Skeletal muscle cell (primary cell): ENCODE results near the gene STARD3.

Experiments
- DNase-seq: peaks from one replicate; pipeline ENCODE4 v3.0.0-alpha.2; 2010; ENCODE audit warnings: low read depth
- H3K4me3 ChIP-seq: 2 replicates; pipeline ENCODE4 v1.5.1; 2011; ENCODE audit warnings: low read depth, mild to moderate bottlenecking, control low read depth, low read length, moderate library complexity

The STARD3 gene

DNA sequence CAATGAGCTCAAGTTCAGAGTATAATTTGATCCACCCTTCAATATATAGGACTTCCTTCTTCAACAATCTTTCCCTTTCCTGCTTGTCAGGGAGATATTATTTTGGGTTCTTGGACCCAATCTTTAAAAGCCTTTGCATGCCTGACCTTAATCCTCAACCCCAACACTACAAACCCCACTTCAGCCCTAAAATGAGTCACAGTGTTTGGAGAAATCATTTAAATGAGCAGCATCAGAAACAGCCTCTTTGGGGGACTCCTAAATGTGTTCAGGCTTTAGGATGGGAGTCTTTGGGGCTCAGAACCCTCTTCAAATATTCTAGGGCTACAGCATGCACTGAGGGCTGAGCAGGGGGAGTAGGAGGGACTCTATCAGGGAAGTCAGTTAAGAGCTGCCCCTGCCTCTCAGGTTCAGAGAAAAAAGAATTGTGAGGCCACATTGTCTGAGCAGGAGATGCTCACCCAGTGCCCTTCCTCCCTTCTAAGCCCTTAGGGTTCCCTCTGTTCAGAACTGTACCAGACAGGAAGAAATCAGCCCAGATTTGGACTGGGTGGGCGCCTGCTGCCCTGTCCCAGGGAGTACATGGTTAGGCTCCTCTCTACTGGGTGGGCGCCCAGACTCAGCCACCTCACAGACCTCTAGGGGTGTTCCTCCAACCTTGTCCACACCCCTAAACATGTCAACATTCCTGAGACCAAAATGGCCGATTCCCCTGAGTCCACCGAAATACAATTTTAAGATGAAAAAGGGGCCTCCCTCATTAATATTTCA lies 34.2 kb upstream of the STARD3 start:
- H3K4me3 ChIP-seq, result no peak overlapping the region
- DNase-seq, result no peak

DNA sequence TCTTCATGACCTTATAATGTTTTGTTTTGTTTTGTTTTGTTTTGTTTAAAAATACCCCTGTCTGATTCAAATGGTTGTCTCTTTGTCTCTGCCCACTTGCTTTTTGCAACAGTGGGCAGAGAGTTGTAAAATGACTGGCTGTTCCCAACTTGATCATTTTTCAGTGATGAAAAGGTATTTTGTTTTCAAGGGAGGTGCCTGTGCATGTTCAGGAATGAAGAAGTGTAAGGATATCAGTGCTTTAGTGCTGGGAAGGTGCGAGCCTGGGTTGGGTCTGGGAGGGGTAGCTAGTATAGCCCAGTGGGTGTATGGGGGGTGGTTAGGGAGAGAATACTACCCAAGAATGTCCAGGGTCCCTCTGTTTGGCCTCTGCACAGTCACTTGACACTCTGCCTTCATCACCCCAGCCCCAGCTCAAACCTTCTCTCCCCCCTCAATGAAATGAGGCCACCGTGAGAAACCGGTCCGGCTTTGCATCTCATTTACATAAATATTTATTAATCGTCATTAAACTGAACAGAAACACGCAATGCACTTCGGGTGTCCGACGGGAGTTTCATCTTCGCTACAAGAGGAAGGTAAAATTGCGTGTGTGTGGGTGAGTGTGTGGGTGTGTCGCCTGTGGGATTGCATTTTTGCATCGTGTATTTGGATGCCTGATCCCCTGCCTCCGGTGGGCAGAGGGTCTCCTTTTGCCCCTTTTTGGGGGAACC lies 33.5 kb upstream of the STARD3 start:
- H3K4me3 ChIP-seq, result no peak overlapping the region
- no peak for DNase-seq

DNA sequence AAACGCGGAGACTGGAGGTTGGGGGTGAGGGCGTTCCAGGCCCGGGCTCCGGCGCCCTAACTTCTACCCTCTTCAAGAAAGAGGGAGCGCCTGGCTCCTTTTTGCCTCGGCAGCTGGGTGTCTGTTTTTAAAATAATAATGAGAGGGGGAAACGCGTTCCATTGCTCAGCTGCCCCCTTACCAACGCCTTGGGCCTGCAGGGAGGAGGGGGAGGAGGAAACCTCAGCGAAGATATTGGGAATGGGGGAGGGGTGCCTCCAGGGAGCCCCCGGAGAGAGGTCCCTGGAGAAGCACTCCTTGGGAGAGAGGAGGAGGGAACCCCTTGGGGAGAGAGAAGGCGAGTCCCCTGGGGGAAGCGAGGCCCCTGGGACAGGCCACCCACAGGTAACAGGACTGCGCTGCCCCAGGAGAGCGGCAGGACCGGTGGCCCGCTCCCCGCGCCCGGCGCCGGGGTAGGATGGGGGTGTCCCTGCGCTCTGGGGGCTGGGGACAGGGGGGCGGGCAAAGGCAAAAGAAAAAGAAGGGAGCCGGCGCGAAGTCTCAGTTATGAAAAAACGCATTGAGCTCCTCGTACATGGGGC lies 31.9 kb upstream of the STARD3 start:
- DNase-seq, result no peak
- no peak overlapping the region for H3K4me3 ChIP-seq

DNA sequence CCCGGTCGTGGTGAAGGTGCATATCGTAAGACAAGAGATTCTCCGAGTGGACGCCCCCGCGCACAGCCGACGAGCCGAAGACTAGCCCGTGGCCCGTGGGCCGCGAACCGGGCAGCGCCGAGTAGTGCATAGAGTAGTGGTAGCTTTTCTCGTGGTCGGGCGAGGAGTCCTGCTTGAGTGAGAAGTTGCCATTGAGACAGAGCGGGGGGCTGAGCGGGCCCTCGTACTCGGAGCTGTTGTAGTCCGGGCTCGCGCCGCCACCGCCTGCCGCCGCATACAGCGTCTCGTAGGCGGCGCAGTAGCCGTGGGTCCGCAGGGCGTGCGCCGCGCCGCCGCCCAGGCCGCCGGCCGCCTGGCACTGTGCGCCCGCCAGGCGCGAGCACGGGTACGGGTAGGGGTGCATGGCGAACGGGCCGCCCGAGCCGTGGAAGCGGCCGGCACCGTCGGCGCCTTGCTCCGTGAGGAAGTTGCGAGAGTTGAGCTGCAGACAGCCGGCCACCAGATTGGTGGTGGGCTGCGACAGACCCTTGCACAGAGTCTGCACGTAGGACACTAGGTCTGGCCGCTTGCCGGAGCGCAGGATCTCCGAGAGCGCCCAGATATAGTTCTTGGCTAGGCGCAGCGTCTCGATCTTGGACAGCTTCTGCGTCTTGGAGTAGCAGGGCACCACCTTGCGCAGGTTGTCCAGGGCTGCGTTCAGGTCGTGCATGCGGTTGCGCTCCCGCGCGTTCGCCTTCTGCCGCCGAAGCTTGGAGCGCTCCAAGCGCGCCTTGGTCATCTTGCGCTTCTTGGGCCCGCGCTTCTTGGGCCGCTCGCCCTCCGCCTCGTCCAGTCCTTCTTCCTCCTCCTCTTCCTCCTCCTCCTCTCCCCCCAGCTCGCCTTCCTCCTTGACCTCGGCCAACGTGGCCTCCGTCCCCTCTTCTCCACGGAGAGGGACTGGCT lies 31.2 kb upstream of the STARD3 start:
- DNase-seq, result no peak
- no peak overlapping the region for H3K4me3 ChIP-seq

DNA sequence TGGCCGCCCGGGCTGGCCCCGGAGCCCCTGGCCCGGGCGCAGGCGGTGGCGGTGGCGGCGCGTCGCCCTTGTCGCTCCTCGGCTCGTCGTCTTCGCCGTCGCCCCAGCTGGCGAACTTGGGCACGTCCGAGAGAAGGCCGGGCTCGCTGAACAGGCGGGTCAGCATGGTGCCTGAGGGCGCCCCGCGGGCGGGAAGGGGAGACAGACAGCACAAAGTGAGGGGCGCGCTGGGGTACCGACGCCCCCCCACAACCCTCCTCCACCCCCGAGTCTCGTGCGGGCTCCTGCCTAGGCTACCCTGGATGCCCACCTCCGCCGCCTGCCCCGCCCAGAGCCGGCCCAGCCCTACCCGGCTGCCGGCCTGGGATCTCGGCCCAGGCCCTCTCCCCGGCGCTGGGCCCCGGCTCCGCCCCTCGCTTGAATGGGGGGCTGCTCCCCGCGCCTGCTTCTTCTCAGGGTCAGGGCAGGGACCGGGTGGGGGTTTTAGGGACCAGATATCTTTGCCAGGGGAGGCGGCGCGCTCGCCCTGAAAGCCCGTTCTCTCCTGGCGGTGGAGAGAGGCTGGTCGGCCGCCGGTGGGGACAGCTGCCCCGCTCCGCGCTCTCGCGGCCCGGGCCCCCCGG lies 30.4 kb upstream of the STARD3 start:
- no peak overlapping the region for H3K4me3 ChIP-seq
- DNase-seq, result no peak

DNA sequence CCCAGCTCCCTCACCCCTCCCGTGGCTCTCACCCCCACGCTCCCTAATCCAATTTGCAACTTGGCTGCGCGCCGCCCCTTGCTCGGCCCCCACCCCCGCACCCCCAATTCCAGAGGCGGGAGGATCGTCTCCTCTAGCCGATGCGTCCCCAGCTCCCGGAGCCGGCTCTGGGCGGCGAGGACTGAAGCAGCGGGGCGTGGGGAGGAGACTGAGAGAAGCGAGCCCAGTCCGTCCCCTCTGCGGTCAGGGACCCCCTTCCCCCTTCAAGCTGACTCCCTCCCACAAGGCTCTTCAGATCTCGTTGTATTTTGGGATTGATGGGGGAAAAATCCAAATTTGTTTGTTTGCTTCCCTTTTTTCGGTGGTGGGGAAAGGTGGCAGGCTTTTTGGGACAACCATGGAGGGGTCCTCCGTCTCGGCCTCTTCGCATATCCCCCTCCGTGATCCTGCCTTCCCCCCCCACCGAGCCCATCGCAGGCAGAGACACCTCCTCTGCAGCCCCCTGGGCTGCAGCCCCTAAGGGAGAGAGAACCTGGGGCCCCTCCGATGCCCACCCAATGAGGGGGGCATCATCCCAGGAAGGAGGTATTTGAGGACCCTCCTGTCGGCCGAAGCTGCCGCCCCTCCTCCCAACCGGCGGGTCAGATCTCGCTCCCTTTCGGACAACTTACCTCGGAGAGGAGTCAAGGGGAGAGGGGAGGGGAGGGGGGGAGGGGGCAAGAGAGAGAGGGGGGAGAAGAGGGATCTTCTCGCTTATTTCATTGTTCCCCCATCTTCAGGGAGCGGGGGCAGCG lies 29.7 kb upstream of the STARD3 start:
- H3K4me3 ChIP-seq, result no peak overlapping the region
- no peak for DNase-seq

DNA sequence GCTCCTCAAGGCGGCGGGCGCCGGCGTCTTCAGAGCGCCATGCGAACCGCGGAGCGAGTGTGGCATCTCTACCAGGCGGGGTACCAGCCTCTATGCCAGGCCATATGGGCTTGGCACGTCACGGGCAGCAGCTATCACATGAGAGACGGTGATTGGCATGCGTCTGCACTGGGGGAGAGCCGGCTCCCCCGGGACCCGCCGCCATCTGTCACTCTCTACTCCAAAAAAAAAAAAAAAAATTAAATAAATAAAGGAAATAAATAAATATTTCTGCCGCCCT lies 29.2 kb upstream of the STARD3 start, which contains the start of gene NEUROD2:
Gene NEUROD2, minus strand, starts transcription at position 70 of the 280 bp plus-strand sequence. CDS start 1,321 bp downstream, outside the sequence.
- DNase-seq, result no peak
- H3K4me3 ChIP-seq, result no peak within 1 kb of the TSS

DNA sequence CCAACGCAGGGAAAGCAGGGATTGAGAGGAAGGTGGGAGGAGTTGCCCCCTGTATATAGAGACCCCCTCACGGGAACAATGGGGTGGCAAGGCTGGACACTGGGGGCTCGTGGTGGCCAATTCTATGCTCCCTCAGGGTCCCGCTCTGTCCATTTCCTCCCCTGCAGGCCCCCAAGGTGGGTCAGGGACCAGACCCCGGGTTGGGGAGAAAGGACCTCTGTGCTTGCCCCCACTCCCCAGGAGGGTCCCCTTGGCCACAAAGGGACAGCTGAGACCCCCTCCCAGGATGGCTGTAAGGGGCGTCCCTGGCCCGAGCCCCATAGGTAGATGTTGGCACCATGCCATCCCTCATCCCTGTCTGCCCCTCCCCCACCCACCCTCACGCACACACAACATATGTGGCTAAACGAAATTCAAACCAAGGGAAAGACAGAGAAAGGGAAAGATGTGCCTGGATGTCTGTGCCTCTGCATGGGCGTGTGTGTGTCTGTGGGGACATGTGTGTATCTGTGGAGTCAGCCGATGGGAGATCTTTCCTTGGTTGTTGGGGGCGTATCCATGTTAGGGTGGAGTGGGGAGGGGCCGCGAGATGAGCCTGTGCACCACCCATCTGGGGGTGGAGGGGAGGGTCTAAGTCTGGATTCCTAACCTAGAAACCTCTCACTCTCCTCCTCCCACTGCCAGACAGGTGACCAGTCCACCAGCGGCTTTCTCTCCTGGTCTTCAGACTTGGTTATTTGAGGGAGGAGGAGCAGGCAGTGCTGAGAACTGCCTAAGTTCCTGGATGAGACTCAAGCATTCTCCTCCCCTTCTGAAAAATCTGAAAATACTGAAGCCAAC lies 28.6 kb upstream of the STARD3 start:
- H3K4me3 ChIP-seq, result no peak overlapping the region
- DNase-seq, result no peak

DNA sequence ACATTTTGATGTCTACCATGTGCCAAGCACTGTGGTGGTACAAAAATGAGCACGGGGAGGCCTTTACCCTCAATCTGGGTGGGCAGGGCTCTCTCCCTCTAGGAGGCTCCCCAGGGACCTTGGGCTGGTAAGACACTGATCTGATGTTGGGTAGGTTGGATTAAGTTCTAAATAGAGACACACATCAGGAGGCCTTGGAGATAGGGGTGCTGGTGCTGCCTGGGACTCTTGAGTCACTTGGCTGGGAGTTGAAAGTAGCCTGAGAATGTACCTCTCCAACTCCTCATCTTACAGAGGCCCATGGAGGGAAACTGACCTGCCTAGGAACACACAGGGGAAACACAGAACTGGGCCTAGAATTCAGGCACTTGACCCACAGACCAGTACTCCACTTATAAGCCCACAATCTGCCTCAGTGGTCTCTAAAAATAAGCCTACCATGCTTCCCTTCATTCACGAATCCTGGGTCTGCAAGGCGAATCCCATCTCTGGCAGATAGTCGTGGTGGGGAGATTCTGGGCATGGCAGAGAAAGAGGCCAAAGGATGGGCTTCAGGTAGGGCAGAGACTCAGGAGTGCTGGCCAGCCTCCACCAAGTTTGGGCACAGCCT lies 27.4 kb upstream of the STARD3 start:
- no peak overlapping the region for H3K4me3 ChIP-seq
- no peak for DNase-seq

DNA sequence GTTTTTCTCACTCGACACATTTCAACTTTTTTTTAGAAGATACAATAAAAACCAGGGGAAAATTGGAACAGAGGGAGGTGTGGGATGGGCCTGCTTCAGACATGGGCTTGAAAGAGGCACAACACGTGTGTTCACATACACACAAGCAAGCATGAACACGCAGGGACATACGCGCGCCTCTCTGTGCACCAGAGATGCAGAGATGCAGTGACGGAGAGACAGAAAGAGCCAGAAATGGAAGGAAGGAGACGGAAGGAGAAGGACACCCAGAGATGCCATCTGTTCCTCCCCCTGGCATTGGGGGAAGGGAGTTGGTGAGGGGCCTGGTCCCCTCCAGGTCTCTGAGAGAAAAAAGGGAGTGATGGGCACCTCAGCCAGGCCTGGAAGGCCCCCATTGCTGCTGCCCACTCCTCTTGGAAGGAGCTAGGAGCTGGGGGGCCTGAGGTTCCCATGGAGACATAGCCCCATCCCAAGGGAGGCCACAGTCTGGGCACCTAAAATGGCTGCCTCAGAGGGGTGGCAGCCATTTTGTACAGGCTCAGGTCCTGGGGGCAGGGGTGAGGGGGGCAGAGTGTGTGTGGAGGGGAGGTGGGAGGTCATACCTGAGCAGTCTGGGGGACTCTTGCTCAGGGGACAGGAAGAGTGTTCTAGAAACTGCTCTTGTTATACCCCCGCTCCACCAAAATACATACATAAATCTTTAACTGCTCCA lies 25.4 kb upstream of the STARD3 start:
- no peak overlapping the region for H3K4me3 ChIP-seq
- no peak for DNase-seq

DNA sequence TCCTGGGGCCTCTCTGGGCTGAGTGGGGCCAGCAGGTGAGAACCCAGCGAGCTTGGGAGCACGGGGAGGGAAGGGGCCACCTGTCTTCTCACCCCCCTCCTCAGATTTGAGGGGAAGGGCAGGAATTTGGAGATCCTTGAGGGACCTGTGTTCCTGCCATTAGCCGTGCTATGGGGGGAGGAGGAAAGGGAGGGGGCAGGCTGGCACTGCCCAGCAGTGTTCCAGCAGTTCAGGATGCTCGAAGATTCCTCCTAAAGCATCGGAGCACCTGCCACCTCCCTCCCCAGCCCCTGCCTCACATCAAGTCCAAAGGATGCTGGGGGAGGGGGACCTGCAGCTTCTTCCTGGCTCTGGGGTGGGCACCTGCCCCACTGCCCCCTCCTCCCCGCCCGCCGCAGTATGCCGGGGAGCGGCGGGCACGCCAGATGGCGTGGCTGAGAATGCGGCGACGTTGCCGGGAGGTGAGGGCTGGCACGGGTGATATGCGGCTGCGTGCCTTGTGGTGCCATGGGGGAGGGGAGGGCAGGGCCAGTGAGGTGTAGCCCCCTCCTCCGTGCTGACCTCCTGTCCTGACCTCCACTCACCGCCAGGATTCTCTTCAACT lies 24.6 kb upstream of the STARD3 start:
- no peak overlapping the region for H3K4me3 ChIP-seq
- DNase-seq, result no peak

DNA sequence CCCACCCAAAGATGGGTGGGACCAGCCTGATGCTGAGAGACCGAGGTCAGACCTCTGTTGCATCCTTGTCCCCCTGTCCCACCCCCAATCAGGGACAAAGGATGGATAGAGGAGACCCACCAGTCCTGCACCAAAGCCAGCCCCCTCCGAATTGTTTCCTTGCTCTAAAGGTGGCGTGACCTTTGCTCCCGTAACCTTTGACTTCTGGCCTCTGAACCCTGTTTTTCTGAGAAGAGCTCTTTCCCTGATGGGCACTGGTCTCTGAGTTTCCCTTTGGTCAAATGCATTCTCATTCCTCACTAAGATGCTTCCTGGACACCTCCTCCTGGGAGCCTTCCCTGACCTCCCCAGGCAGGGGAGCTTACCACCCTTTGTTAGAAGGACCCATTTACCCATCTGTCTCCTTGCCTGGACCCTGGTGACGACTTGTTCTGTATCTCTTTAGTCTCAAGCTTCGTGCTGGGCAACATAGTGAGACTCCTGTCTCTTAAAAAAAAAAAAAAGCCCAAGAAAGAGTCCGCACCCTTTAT lies 23.9 kb upstream of the STARD3 start:
- no peak for DNase-seq
- H3K4me3 ChIP-seq, result no peak overlapping the region

DNA sequence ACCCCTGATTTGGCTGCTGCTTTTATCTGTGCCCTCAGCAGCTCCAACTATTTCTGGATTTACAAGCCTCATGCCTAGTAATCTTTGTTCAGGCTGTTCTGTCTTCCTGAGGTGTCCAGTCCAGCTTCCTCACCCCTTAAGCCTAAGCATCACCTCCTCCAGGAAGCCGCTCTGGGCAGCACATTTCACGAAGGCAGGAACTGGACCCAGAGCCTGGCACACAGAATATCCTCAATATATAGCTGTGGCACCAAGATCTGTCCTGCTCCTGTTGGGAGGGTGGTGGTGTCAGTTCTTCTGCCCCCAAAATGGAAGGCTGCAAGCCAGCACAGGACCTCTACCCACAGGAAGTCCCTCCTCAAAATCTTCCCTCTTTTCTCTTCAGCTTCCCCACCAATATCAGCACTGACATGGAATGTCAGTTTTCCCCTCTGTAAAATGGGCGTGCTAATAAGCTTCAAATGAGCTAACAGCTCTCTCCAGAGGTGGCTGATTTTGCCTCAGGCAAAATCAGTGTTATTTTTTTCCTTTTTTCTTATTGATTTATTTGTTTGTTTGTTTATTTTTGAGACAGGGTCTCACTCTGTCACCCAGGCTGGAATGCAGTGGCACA lies 22.3 kb upstream of the STARD3 start:
- no peak overlapping the region for H3K4me3 ChIP-seq
- no peak for DNase-seq

DNA sequence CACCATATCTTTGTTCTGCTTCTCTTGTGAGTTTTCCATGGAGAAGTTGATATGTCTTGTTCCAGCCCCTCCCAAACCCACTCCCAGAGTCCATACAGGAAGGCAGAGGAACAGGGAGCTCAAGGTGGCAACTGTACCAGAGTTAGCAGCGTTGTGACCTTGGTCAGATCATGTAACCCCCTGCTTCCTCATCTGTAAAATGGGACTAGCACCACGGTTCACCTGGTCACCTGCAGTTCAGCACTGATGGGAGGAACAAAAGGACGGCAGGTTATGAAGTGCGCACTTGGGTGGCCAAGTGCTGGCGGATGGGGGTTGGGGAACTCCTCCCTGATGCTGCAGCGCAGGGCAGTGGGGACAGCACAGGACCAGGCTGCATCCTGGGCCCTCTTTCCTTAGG lies 21.5 kb upstream of the STARD3 start:
- no peak overlapping the region for H3K4me3 ChIP-seq
- DNase-seq, result no peak

DNA sequence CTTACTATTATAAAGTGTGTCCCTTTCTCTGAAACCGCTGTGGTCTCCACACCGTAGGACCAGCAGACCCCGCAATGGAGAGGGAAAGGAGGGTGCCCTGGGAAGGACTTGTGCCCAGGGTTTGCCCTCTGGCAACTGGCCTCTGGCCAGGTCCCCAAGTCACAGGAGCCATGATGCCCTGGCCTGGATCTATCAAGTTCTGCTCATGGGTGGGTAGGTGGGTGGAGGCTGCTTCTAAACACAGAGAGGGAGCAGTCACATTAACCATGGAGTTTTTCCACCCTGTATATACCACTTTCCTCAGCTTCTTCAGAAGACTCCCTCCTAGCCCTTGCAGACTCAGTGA lies 19.9 kb upstream of the STARD3 start:
- no peak for DNase-seq
- H3K4me3 ChIP-seq, result peak overlapping the region; percentile 60
